GOT3 (cell line): Measurements from ENCODE around the gene OTUB2.
"Not testable (repeated sequence)": the region's sequence is repeated elsewhere in the genome, so short reads cannot be mapped to it uniquely, and the experiment has no call there.

Experiments
- DNase-seq: peaks from one replicate; lab custom pipeline; 2025; ENCODE audit warnings: mixed read lengths; lab: John Stamatoyannopoulos, UW

OTUB2 gene

DNA sequence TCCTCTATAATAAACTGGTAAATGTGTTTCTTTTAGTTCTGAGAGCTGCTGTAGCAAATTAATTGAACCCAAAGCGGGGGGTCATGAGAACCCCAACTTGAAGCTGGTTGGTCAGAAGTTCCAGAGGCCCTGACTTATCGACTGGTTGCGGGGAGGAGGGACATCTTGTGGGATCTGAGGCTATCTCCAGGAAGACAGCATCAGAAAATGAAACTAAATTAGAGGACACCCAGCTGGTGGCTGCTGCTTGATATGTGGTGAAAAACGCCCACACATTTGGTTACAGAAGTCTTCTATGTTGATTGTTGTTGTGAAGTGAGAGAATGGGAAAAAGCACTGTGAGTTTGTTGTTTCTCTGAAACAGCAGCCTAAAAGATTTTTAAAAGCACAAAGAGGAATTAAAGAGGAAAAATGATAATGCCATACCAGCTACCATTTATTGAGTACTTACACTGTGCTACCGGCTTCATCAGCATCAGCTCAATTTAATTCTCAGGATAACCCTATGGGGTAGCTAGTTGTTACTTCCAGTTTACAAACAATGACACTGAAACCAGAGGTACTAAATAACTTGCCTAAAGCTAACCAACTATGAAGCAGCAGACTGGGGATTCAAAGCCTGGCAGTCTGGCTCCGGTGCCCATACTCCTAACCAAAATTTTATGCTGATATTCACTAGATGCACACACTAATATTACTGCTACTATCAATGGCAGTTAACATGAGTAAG lies 30.6 kb downstream of the OTUB2 start:
- DNase-seq: no peak

DNA sequence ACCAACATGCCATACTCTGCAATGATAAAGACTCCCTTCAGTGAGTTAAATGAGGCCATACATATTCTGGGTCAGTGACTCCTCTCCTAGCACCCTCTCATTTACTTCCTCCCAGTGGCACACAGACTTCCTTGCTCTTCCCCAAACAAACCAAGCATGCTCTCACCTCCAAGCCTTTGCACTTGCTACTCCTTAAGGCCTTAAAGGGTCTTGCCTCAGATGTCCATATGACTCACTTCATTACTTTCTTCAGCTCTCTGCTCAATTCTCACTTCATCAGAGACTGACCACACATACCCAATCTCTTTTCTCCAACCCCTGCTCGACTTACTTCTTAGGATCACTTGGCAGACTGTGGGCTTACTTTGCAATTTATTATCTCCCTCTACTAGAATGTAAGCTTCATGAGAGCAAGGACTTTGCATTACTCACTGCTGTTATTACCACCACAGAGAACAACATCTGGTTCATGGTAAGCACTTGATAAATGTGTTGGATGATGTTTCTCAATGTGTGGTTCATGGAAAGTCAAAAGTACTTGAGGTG lies 32.1 kb downstream of the OTUB2 start:
- DNase-seq: no peak

DNA sequence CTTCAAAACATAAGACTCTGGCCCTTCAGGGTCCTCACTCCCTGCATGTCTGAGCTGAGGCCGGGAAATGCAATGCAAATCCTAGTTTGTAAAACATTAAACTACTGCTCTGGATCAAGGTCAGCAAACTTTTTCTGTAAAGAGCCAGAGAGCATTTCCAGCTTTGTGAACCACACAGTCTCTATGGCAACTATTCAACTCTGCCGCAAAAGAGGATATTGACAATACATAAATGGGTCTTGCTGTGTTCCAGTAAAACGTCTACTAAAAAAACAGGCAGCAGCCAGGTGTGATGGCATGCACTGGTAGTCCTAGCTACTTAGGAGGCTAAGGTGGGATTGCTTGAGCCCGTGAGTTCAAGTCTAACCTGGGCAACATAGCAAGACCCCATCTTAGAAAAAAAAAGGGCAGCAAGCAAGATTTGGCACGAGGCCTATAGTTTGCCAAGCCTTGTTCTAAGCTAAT lies 32.6 kb downstream of the OTUB2 start:
- DNase-seq: no peak

DNA sequence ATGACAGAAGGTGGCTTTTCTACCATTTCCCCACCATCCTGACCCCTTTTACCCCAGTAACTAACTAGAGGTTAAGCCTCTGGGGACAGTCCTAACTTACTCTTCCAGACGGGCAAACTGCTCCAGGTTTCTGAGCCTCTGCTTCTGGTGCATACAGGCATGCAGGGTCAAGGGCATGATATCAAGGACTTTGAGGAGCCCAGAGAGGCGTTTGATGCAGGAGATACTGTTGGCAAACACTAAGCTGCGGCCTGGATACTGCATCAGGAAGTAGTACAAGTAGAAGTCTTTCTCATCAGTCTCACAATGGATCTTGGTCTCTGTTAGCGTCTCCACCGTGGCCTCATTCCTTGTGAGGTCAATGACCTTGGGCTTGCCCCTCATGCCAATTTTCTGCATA lies 33.9 kb downstream of the OTUB2 start:
- DNase-seq: no peak

DNA sequence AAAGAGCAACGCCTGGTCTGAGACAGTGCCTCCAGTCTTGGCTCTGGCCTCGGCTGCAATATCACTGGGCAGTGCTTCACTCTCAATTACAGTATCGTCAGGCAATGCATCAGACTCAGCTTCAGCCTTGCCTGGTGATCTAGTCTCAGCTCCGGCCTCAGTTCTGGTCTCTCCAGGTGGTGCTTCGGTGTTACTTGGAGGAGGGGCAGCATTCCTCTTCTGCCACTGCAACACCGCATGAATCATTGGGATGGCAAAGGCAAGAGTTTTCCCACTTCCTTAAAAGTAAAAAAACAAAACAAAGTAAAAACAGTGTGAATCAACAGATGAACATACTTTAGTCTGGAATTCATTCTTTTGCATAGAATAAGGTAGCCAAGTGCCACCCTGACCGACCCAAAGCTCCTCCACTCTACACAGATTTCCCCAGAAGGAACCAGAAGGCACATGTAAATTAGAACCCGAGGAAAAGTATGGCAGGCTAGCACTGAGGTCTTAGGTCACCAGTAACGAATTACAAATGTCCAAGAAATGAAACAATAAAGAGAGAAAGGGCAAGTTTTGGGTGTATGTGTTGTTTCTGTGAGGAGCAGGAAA lies 36.3 kb downstream of the OTUB2 start:
- no peak for DNase-seq

DNA sequence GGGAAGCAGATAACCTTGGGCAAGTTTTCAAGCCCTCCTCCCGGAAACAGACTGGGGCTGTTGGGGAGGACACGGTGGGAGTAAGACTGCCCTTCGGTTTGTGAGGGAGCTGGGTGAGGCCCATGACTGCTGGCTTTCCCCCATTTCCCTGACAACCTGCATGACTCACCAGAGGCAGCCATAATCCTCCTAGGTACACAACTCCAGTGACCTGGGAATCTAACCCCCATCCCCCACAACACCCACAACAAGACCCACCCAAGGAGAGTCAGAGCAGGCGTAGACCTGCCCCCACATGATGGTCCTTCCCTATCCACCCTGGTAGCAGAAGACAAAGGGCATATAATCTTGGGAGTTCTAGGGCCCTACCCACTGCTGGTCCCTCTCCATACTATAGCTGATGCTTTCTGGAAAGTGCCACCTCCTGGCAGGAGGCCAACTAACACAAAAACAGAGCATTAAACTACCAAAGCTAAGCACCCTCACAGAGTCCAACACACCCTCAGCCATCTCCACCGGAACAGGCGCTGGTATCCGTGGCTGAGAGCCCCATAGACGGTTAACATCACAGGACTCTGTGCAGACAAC lies 40.0 kb downstream of the OTUB2 start:
- no peak for DNase-seq

DNA sequence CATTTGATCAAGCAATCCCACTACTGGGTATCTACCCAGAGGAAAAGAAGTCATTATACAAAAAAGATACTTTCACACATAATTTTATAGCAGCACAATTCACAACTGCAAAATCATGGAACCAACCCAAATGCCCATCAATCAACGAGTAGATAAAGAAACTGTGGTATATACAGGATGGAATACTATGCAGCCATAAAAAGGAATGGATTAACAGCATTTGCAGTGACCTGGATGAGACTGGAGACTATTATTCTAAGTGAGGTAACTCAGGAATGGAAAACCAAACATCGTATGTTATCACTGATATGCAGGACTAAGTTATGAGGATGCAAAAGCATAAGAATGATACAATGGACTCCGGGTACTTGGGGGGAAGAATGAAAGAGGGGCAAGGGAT lies 45.9 kb downstream of the OTUB2 start:
- not testable (repeated sequence) for DNase-seq

DNA sequence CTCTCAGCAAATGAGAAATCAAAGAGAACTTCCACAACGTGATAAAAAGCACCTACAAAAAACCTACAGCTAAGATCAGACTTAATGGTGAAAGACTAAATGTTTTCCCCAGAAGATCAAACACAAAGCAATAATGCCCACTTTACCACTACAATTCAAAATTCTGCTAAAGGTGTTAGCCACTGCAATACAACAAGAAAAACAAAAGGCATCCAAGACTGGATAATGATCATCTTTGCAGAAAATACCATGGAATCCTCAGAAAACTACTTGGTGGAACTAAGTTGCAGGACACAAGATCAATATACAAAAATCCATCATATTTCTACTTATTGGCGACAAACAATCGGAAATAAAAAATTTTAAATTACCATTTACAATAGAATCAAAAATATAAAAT lies 48.4 kb downstream of the OTUB2 start:
- no peak for DNase-seq

DNA sequence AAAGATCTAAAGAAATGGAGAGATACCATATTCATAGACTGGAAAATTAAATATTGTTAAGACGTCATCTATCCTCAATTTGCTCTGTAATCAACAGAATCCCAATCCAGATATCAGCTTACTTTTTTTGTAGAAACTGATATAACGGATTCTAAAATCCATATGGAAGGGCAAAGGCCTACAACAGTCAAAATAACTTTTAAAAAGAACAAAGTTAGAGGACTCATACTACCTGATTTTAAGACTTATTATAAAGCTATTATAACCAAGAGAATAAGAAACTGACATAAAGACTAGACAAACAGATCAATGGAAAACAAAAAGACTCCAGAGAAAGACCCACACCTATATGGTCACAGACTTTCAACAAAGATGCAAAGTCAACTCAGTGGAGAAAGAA lies 48.9 kb downstream of the OTUB2 start:
- DNase-seq: no peak

DNA sequence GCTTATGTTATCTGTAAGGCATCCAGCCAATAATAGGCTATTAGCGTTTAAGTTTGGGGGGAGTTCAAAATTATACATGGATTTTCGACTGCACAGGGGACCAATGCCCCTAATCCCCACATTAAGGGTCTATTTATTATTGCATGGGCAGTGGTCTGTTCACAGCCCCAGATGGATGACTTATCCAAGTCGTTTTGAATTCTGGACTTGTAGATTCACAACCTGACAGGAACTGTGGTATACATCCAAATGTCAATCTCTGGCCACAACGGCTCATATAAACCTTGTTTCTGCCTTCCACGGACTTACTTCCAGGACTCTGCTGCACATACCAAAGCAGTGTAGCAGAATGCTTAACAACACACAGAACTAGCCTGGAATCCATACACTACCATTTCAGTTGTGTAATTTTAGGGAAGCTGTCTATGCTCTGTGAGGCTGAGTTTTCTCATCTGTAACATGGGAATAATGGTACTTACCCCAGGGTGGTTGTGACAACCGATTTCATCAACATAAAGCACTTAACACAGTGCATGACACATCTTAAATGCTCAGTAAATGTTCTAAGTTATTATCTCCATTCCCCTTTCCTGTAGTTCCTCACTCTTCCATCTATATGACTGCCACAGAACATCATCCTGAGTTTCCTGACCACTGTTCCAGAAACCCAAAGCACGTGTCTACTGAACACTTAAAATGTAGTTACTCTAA lies 51.1 kb downstream of the OTUB2 start:
- no peak for DNase-seq

DNA sequence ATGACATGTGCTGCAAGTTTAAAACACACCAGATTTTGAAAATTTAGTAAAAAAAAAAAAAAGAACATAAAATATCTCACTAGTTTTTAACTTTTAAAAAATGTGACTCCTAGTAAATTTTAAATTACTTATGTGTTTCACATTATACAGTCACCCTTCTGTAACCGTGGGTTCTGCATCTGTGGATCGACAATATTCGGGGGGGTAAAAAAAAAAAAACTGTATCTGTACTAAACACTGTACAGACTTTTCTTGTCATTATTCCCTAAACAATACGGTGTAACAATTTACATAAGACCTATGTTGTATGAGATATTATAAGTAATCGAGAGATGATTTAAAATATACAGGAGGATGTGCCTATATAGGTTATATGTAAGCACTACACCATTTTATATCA lies 51.7 kb downstream of the OTUB2 start:
- DNase-seq: no peak

DNA sequence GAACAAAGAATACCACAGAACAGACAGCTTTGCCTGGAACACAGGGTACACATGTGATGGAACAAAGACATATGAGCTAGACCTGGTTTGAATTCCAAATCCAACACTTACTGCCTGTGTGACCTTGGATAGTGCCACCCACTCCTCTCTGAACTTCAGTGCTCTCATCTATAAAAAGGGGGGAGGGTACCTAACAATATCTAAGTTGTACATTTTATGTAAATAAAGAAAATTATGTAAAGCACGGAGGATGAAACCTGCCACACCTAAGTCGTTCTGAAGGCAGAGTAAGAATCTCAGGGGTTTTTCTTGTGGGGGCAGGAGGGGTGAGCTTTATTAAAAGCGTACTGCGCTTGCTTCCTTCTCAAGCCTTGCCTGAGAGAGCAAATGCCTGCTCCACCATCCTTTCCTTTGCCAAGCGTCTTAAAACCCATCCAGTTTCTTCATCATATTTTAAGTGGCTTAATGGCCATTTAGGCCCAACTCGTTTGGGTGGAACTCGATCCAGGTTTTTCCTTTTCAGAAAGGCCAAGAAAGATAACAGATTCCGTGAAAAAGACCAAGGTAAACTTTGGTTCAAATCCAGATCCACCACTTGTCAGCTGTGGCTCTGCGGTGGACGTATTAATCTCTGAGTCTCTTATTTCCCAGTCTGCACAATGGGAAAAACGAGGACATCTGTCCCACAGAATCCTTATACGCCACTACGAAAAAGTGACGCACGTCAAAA lies 53.9 kb downstream of the OTUB2 start:
- DNase-seq: no peak

DNA sequence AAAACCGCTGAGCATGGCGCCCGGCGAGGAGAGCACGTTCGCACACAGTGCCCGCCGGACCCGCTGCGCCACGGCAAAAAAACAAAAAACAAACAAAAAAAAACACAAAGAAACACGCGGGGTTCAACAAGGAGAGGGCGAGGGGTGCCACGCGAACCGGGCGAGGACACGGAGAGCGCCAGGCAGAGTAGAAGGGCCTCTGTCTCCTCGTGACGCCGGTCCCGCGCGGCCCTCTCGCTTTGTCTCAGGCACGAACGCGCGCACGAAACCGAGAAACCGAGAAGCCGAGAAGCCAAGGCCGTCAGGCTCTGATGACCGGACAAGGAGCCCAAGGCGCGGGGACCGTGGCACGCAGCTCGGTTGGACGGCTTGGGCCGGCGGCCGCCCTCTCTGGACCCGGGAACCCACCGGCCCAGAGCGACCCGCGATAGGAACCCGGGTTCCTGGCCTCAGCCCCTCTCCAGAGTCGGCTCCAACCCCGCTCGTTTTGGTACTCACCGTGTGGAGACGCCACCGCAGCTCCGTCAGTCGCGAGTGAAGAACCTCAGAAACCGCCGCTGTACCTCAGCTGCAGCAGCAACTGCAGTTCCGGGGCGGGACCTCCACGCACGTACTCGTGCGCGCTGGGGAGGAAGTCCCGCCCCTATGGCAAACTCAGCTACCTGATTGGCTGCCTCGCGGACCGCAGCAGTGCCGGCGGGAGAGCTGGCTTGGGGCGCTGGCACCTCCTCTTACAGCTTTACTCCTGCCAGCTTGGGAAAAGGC lies 54.7 kb downstream of the OTUB2 start, which contains the start of the genes DDX24 and IFI27L1:
Gene DDX24 (minus strand): TSS at position 582 of the 765 bp plus-strand sequence. CDS start 1,460 bp downstream, outside the sequence.
Gene IFI27L1 (plus strand): TSS at position 690 of the 765 bp plus-strand sequence. CDS start 15,628 bp downstream, outside the sequence.
- DNase-seq: peak; percentile 68

DNA sequence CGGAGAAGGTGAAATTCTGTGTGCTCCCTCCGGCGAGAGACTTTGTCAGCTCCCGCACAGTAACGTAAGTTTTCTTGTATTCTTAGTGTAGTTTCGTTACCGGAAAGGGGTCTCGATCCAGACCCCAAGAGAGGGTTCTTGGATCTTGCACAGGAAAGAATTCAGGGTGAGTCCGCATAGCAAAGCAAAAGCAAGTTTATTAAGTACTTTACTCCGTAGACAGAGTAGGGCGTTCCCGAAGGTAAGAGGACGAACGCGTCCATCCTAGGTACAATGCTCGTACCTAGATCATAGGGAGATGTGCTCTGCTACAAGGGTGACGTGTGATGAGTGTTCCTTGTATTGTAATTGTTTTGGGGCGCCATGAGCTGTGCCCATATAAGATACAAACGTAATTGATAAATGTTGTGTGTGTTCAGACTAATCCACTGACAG lies 55.3 kb downstream of the OTUB2 start:
- no peak for DNase-seq

DNA sequence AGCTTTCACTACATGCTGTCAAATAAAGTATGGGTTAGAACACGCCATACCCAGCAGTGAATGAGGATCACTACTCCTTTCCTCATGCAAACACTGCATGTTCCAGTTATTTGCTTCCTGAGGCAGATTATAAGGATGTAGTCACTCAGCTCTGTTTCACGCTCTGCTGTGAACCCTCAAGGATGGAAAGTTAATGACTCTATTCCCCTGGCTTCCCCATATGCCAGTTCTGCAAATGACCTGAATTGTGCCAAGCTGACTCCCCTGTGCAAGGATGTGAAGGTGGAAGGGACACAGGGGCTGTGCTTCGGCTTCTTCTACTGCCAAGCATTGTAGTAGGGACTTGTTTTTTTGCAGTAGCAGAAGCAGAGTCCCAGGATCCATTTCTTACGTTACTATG lies 61.8 kb downstream of the OTUB2 start:
- no peak for DNase-seq

DNA sequence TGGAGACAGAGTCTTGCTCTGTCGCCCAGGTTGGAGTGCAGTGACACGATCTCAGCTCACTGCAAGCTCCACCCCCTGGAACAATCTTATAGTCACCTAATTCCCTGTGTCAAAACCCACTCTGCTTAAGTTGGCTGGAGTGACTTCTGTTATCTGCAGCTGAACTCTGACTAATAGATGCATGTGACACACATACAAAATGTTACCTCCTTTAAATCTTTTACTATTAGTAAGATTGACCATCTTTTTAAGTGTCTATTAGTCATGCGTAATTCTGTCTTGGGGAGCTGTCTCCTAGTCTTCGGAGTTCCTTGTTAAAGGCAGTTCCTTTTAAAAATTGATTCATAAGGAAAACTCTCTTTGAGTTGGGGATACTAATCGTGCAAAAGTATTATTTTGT lies 62.4 kb downstream of the OTUB2 start:
- DNase-seq: no peak

DNA sequence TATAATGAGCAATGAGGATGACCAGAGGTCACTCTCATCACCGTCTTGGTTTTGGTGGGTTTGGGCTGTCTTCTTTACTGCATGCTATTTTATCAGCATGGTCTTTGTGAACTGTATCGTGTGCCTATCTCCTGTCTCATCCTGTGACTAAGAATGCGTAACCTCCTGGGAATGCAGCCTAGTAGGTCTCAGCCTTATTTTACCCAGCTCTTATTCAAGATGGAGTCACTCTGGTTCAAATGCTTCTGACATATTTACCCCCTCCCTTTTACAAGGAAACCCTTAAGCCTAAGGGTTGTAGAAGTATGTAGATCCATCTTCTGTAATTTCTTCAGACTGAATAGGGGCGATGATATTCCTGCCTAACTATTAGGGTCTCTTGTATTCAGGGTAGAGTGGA lies 63.3 kb downstream of the OTUB2 start:
- DNase-seq: no peak

DNA sequence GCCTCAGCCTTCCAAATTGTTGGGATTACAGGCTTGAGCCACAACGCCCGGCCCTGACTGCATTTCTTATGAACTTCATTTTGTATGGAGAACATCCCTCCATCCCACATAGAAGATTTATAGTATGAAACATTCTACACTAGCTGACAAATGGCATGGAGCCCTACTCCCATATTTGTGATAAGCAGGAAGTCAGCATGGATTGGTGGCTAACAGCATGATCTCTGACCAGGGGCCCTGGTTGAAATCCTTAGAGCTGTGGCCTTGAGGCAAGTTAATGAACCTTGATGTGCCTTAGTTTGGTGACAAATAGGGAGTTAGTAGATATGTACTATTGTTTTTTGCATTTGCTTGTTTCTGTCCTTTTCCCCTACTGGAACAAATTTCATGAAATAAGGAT lies 67.3 kb downstream of the OTUB2 start:
- no peak for DNase-seq

DNA sequence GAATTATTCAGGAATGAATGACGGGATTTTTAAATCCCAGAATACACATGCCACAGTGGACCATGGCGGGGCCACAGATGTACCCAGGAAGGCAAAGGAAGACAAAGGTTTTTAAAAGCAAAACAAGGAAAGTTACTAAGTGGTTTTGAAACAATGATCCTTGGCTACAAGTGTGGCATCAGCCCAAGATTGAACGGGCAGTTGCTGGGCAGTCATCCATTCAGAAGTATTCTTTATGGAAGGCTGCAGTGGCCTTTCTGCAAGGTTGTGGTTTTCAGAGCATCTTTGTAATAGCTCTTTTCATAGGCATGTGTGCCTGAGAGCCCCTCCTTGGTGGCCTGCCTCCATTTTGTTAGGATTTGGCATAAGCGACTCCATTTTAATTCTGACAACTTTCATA lies 71.0 kb downstream of the OTUB2 start:
- no peak for DNase-seq
